ENCODE data around the gene ZNF692. TPM values are rescaled to one million over a fixed set of nuclear protein-coding genes. Genes with fewer than 3 reads are reported as not detected.

The ZNF692 gene
- total and polyA plus RNA-seq, 8 donors: 31.9 to 66.6 (median 57.3) TPM

- H3K27me3 ChIP-seq: no peaks in the 10 kb centered on the region
- TF ChIP-seq CTCF (IDR thresholded peaks at IDR 0.05): no peak
- H3K9me3 ChIP-seq: no peaks in the 10 kb centered on the region
- DNase-seq (no peak), ATAC-seq (no peak)
- peaks cover 0 to 31% of the 10 kb centered on the region in 2 donors for H3K36me3 ChIP-seq
- peaks cover 25 to 88% of the 10 kb centered on the region in 2 donors for H3K4me1 ChIP-seq
- no peak overlapping the region for H3K4me3 ChIP-seq
- intact Hi-C loops (cut with DNase I): no loop called here
- peak overlapping the region in 1 of 2 donors; percentile 70 for H3K27ac ChIP-seq
Measured at GRCh38 chr1:248821641-248822040, 37.2 kb downstream of the ZNF692 start.

- TF ChIP-seq CTCF (IDR thresholded peaks at IDR 0.05): no peak
- H3K9me3 ChIP-seq: no peaks in the 10 kb centered on the region
- ATAC-seq (no peak), DNase-seq (no peak)
- H3K4me1 ChIP-seq: peaks cover 23 to 93% of the 10 kb centered on the region in 2 donors
- H3K27ac ChIP-seq: no peak overlapping the region
- H3K27me3 ChIP-seq: no peaks in the 10 kb centered on the region
- peaks cover 0 to 36% of the 10 kb centered on the region in 2 donors for H3K36me3 ChIP-seq
- no peak overlapping the region for H3K4me3 ChIP-seq
- intact Hi-C loops (cut with DNase I): no loop called here
Measured at GRCh38 chr1:248821101-248821500, 37.8 kb downstream of the ZNF692 start.

- intact Hi-C loops (cut with DNase I): no loop called here
- Histone ChIP-seq H3K27me3 (no peaks in the 10 kb centered on the region), H3K27ac (peak overlapping the region in 1 of 2 donors; percentile 5), H3K9me3 (no peaks in the 10 kb centered on the region), H3K4me1 (peaks cover 22 to 92% of the 10 kb centered on the region in 2 donors), H3K4me3 (no peak overlapping the region), H3K36me3 (peaks cover 0 to 46% of the 10 kb centered on the region in 2 donors)
- no peak for DNase-seq
- no peak for TF ChIP-seq CTCF (IDR thresholded peaks at IDR 0.05)
- ATAC-seq: no peak
Measured at GRCh38 chr1:248820041-248820585, 38.8 kb downstream of the ZNF692 start.

GRCh38 chr1:248818505-248819374, 40.1 kb downstream of the ZNF692 start:
- no peak overlapping the region for H3K4me3 ChIP-seq
- H3K27ac ChIP-seq: peak overlapping the region in 1 of 2 donors; percentile 63
- peaks cover 10 to 79% of the 10 kb centered on the region in 2 donors for H3K4me1 ChIP-seq
- intact Hi-C loops (cut with DNase I): no loop called here
- H3K36me3 ChIP-seq: peaks cover 0 to 56% of the 10 kb centered on the region in 2 donors
- TF ChIP-seq CTCF (IDR thresholded peaks at IDR 0.05): no peak
- no peak for DNase-seq
- no peaks in the 10 kb centered on the region for H3K27me3 ChIP-seq
- no peaks in the 10 kb centered on the region for H3K9me3 ChIP-seq
- ATAC-seq: no peak

GRCh38 chr1:248817065-248817464, 41.8 kb downstream of the ZNF692 start:
- Histone ChIP-seq H3K27ac (peak overlapping the region in 1 of 2 donors; percentile 82), H3K9me3 (no peaks in the 10 kb centered on the region), H3K27me3 (no peaks in the 10 kb centered on the region), H3K36me3 (peaks cover 0 to 73% of the 10 kb centered on the region in 2 donors), H3K4me1 (peaks cover 0 to 62% of the 10 kb centered on the region in 2 donors), H3K4me3 (no peak overlapping the region)
- TF ChIP-seq CTCF (IDR thresholded peaks at IDR 0.05): no peak
- DNase-seq (no peak), ATAC-seq (peak; percentile 51)
- intact Hi-C loops (cut with DNase I): no loop called here

All from left lung (tissue), 10 donors.